PFSK-1 (cell line): Measurements from ENCODE around the gene SSX2IP.

Experiments used
- POLR2AphosphoS5 ChIP-seq: IDR thresholded peaks from 2 replicates; pipeline ENCODE4 v1.6.1; 2012; ENCODE audit warnings: low read depth, mild to moderate bottlenecking, control low read depth, low read length, moderate library complexity
- SIN3A ChIP-seq: IDR thresholded peaks from 2 replicates; pipeline ENCODE4 v1.6.1; 2012; ENCODE audit warnings: mild to moderate bottlenecking, low read length, moderate library complexity, borderline replicate concordance; ENCODE audit not compliant: insufficient read depth
- TAF1 ChIP-seq: IDR thresholded peaks from 2 replicates; pipeline ENCODE4 v1.6.1; 2012; ENCODE audit warnings: low read length, control low read depth, borderline replicate concordance; ENCODE audit not compliant: insufficient read depth
- TF ChIP-seq, protein P1 (sequence below), 2 experiments: IDR thresholded peaks; 2 replicates each; pipeline versions ENCODE4 v1.6.1 to v1.8.0; 2011 to 2012; ENCODE audit warnings: low read depth in 2 of 2, low read length in 2 of 2, control low read depth in 1 of 2, inconsistent platforms in 1 of 2, mild to moderate bottlenecking in 1 of 2, moderate library complexity in 1 of 2; ENCODE audit not compliant: insufficient read depth in 1 of 2

DNA sequence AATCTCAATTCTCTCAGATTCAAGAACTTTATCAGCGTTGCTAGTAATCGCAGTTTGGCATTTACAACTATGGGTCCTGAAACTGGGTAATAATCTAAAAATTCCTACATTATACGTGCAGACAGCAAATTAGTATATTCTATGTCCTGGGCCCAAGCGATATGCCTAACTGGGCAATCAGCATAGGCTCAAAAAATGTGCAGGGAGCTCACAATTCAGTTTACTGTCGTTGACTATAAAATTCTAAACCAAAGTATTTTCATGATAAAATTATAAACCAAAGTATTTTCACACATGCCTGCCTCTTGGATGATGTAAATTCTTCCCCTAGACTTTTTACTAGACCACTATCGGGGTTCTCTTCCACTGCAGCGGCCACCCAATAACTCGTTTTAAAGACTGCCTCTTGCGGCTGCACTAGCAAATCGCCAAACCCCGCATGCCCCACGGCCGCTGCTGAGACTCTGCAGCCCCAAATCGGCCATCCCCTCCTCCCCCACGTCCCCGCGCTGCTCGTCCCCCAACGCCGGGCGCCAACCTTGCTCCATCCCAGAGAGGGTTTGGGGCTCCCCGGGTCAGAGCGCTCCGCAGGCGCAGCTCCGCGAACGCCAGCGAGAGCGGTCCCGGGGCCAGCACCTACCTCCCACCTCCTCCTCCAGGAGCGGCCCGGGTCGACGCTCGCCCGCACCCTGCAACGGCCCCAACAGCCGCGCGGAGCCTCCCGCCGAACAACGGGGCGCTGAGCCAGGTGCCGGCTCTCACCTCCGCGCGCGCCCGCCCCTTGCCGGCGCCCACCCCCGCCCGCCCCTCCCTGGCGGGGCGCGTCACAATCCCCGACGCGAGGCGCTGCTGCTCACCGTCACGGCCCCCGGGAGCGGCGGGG, 506 bp downstream of the SSX2IP start:
- TF ChIP-seq POLR2AphosphoS5, result no peak; the same call in 1 of the 2 replicates
- TF ChIP-seq, protein P1, sequence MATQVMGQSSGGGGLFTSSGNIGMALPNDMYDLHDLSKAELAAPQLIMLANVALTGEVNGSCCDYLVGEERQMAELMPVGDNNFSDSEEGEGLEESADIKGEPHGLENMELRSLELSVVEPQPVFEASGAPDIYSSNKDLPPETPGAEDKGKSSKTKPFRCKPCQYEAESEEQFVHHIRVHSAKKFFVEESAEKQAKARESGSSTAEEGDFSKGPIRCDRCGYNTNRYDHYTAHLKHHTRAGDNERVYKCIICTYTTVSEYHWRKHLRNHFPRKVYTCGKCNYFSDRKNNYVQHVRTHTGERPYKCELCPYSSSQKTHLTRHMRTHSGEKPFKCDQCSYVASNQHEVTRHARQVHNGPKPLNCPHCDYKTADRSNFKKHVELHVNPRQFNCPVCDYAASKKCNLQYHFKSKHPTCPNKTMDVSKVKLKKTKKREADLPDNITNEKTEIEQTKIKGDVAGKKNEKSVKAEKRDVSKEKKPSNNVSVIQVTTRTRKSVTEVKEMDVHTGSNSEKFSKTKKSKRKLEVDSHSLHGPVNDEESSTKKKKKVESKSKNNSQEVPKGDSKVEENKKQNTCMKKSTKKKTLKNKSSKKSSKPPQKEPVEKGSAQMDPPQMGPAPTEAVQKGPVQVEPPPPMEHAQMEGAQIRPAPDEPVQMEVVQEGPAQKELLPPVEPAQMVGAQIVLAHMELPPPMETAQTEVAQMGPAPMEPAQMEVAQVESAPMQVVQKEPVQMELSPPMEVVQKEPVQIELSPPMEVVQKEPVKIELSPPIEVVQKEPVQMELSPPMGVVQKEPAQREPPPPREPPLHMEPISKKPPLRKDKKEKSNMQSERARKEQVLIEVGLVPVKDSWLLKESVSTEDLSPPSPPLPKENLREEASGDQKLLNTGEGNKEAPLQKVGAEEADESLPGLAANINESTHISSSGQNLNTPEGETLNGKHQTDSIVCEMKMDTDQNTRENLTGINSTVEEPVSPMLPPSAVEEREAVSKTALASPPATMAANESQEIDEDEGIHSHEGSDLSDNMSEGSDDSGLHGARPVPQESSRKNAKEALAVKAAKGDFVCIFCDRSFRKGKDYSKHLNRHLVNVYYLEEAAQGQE (IDR thresholded peaks at IDR 0.05; ENCODE audit: insufficient read depth in 1 of 2, low read depth in 2 of 2, low read length in 2 of 2), result no peak
- TF ChIP-seq SIN3A, result no peak
- no peak for TF ChIP-seq TAF1
